CD14-positive monocyte (primary cell): ENCODE data around the gene ILK. TPM values are rescaled to one million over a fixed set of nuclear protein-coding genes. Genes with fewer than 3 reads are reported as not detected.

Experiments
- DNase-seq, 3 donors: peaks; one replicate each; pipeline ENCODE4 v3.0.0-alpha.2; 2011 to 2022
- H2AFZ ChIP-seq: 2 replicates; pipeline ENCODE4 v1.6.0; 2012; ENCODE audit warnings: mild to moderate bottlenecking, low read depth, low read length, inconsistent platforms; ENCODE audit not compliant: insufficient read depth, poor library complexity, severe bottlenecking
- H3K27ac ChIP-seq, 2 donors: 1 replicate in 1 of 2; 2 replicates in 1 of 2; pipeline ENCODE4 v1.5.1; 2012 to 2013; ENCODE audit warnings: low read length in 2 of 2, control low read depth in 1 of 2, inconsistent platforms in 1 of 2, low read depth in 1 of 2, mild to moderate bottlenecking in 1 of 2
- H3K27me3 ChIP-seq, 2 donors: one replicate each; pipeline versions ENCODE4 v1.6.0 to v1.6.1; 2011 to 2013; ENCODE audit warnings: low read length in 2 of 2; ENCODE audit not compliant: control insufficient read depth in 2 of 2, insufficient read depth in 2 of 2
- H3K36me3 ChIP-seq, 2 donors: replicated peaks in 1 of 2; 1 replicate in 1 of 2; 2 replicates in 1 of 2; pipeline versions ENCODE4 v1.5.1 to v1.6.1; 2012 to 2013; ENCODE audit warnings: low read length in 2 of 2, control low read depth in 1 of 2, inconsistent platforms in 1 of 2, mild to moderate bottlenecking in 1 of 2; ENCODE audit not compliant: insufficient read depth in 2 of 2, control insufficient read depth in 1 of 2
- H3K4me1 ChIP-seq, 2 donors: 1 replicate in 1 of 2; 2 replicates in 1 of 2; pipeline versions ENCODE4 v1.5.1 to v1.6.1; 2012 to 2013; ENCODE audit warnings: low read length in 2 of 2, control low read depth in 1 of 2, inconsistent platforms in 1 of 2, mild to moderate bottlenecking in 1 of 2, moderate library complexity in 1 of 2; ENCODE audit not compliant: insufficient read depth in 2 of 2, control insufficient read depth in 1 of 2
- H3K4me2 ChIP-seq: replicated peaks from 2 replicates; pipeline ENCODE3; 2012; ENCODE audit warnings: low read length, moderate library complexity, mild to moderate bottlenecking; ENCODE audit not compliant: poor library complexity, severe bottlenecking; ENCODE audit errors: extremely low read depth
- H3K4me3 ChIP-seq, 3 experiments: fragments of 200-600 bp in 1 of 3; sonication (generic) in 1 of 3; replicated peaks in 1 of 3; 1 replicate in 2 of 3; 2 replicates in 1 of 3; pipeline ENCODE4 v1.5.1; 2011 to 2013; ENCODE audit warnings: low read length in 3 of 3, mild to moderate bottlenecking in 3 of 3, control low read depth in 2 of 3, low read depth in 2 of 3, inconsistent platforms in 1 of 3, moderate library complexity in 1 of 3
- H3K79me2 ChIP-seq: 2 replicates; pipeline ENCODE4 v1.6.0; 2012; ENCODE audit warnings: mild to moderate bottlenecking, control low read depth, inconsistent platforms, low read length, moderate library complexity; ENCODE audit not compliant: insufficient read depth
- H3K9ac ChIP-seq: 2 replicates; pipeline ENCODE4 v1.6.0; 2017; ENCODE audit warnings: low read length, mild to moderate bottlenecking; ENCODE audit not compliant: insufficient read depth, poor library complexity, severe bottlenecking
- H3K9me3 ChIP-seq, 2 donors: replicated peaks in 1 of 2; 1 replicate in 1 of 2; 2 replicates in 1 of 2; pipeline versions ENCODE4 v1.5.1 to v1.6.1; 2012 to 2013; ENCODE audit warnings: low read length in 2 of 2, control low read depth in 1 of 2; ENCODE audit not compliant: control insufficient read depth in 1 of 2, insufficient read depth in 1 of 2
- H4K20me1 ChIP-seq: 2 replicates; pipeline ENCODE4 v1.6.0; 2012; ENCODE audit warnings: mild to moderate bottlenecking, low read length, control low read depth, moderate library complexity; ENCODE audit not compliant: insufficient read depth
- H3K27ac Mint-ChIP-seq, 7 donors: one replicate each; pipeline ENCODE4 v1.8.0; 2020; ENCODE audit warnings: mild to moderate bottlenecking in 7 of 7, mixed read lengths in 7 of 7, moderate library complexity in 6 of 7, inconsistent platforms in 2 of 7
- H3K27me3 Mint-ChIP-seq, 3 donors: one replicate each; pipeline ENCODE4 v1.8.0; 2021 to 2022; ENCODE audit warnings: low read depth in 3 of 3, mild to moderate bottlenecking in 3 of 3, mixed read lengths in 3 of 3, moderate library complexity in 3 of 3, inconsistent platforms in 1 of 3
- H3K36me3 Mint-ChIP-seq, 2 donors: one replicate each; pipeline ENCODE4 v1.8.0; 2020; ENCODE audit warnings: mixed read lengths in 2 of 2, inconsistent platforms in 1 of 2, mild to moderate bottlenecking in 1 of 2
- H3K4me1 Mint-ChIP-seq: one replicate; pipeline ENCODE4 v1.8.0; 2020; ENCODE audit warnings: mild to moderate bottlenecking, mixed read lengths
- H3K4me3 Mint-ChIP-seq, 2 donors: one replicate each; pipeline ENCODE4 v1.8.0; 2020; ENCODE audit warnings: mild to moderate bottlenecking in 2 of 2, mixed read lengths in 2 of 2, moderate library complexity in 1 of 2
- H3K9me3 Mint-ChIP-seq, 7 donors: one replicate each; pipeline ENCODE4 v1.8.0; 2020 to 2022; ENCODE audit warnings: mixed read lengths in 7 of 7, mild to moderate bottlenecking in 6 of 7, moderate library complexity in 6 of 7, inconsistent platforms in 2 of 7
- WGBS: methylation state at CpG from one replicate; pipeline ENCODE4 v1.1.5; 2013; ENCODE audit warnings: missing lambda C conversion rate; ENCODE audit not compliant: insufficient coverage; 5-methylcytosine and 5-hydroxymethylcytosine counted together
- intact Hi-C, 2 donors: fragments of 100-400 bp; cut with micrococcal nuclease; formaldehyde crosslinking; loops; one replicate each; pipeline versions ENCODE4 v1.15.0 to v1.15.1; 2023
- polyA plus RNA-seq, 3 donors: library from polyadenylated mRNA; depleted of rRNA in 1 of 3; unstranded in 2 of 3; stranded (reverse) in 1 of 3; fragments of 300-500 nt in 2 of 3; fragments of >200 nt in 1 of 3; fragmentation: Illumina TruSeq in 2 of 3; gene quantifications; 1 replicate in 2 of 3; 2 replicates in 1 of 3; pipeline ENCODE4 v1.2.3, GENCODE V29; 2012 to 2021
- TF ChIP-seq, protein P1 (sequence below): fragments of 200-600 bp; IDR thresholded peaks from one replicate; pipeline ENCODE4 v1.8.0; 2022; ENCODE audit warnings: antibody characterized with exemption, mild to moderate bottlenecking

ILK gene
- polyA plus RNA-seq, 3 donors = 165 to 271 (median 250) TPM

GRCh38 chr11:6594142-6594768 is 9.3 kb upstream of the ILK start:
- Mint-ChIP-seq H3K9me3 (no peaks in the 10 kb centered on the region), H3K4me1 (no peaks in the 10 kb centered on the region), H3K4me3 (no peak overlapping the region), H3K36me3 (peaks cover 73 to 86% of the 10 kb centered on the region in 2 donors), H3K27me3 (peaks cover 0 to 2% (median 2%) of the 10 kb centered on the region in 3 donors), H3K27ac (peak overlapping the region in 2 of 7 donors; percentile 59 to 62)
- intact Hi-C loops = no loop called here
- WGBS = 76% methylated on average over 3 of the region's 3 CpGs
- Histone ChIP-seq H3K4me3 (no peak overlapping the region), H3K79me2 (peaks cover 12% of the 10 kb centered on the region), H3K27ac (no peak overlapping the region), H3K27me3 (no peaks in the 10 kb centered on the region), H3K4me1 (no peaks in the 10 kb centered on the region), H3K4me2 (no peak overlapping the region), H3K9me3 (no peaks in the 10 kb centered on the region), H4K20me1 (peaks cover 9% of the 10 kb centered on the region), H3K36me3 (peaks cover 62 to 89% of the 10 kb centered on the region in 2 donors), H3K9ac (no peak overlapping the region), H2AFZ (no peak overlapping the region)
- DNase-seq = no peak
- TF ChIP-seq, protein P1, sequence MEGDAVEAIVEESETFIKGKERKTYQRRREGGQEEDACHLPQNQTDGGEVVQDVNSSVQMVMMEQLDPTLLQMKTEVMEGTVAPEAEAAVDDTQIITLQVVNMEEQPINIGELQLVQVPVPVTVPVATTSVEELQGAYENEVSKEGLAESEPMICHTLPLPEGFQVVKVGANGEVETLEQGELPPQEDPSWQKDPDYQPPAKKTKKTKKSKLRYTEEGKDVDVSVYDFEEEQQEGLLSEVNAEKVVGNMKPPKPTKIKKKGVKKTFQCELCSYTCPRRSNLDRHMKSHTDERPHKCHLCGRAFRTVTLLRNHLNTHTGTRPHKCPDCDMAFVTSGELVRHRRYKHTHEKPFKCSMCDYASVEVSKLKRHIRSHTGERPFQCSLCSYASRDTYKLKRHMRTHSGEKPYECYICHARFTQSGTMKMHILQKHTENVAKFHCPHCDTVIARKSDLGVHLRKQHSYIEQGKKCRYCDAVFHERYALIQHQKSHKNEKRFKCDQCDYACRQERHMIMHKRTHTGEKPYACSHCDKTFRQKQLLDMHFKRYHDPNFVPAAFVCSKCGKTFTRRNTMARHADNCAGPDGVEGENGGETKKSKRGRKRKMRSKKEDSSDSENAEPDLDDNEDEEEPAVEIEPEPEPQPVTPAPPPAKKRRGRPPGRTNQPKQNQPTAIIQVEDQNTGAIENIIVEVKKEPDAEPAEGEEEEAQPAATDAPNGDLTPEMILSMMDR = no peak

DNA sequence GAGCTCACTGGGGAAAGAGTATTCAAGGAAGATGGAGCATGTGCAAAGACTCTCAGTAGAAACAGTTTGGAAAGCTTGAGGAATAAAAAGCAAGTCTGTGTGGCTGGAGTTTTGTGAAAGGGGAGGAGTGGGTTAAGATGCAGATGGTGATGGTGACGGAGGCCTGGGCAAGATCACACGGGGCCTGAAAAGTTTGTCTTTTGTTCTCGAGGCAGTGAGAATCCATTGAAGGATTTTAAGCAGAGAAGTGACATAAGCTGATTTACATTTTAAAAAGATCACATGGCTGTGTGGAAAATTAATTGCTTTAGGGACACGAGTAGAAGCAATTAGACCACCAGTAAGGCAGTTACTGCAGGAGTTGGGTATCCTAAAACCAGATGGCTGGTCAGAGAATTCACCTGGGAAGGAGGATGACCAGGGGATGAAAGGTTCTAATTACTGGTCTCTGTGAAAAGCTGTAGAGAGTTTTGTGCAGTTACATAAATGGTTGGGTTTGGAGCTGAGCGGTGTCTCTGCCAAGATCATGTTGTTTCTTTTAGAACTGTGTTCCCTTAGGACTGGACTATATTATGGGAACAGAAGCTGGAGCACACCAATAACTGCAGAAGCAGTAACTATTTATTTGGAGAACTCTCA is 7.2 kb upstream of the ILK start:
- Histone ChIP-seq H3K27me3 (no peaks in the 10 kb centered on the region), H3K27ac (no peak overlapping the region), H2AFZ (no peak overlapping the region), H3K9ac (no peak overlapping the region), H3K4me2 (no peak overlapping the region), H3K36me3 (peaks cover 82 to 99% of the 10 kb centered on the region in 2 donors), H4K20me1 (peaks cover 29% of the 10 kb centered on the region), H3K9me3 (no peaks in the 10 kb centered on the region), H3K4me3 (no peak overlapping the region), H3K4me1 (peaks cover 0 to under 1% of the 10 kb centered on the region in 2 donors), H3K79me2 (peaks cover 31% of the 10 kb centered on the region)
- intact Hi-C loops = no loop called here
- 98% methylated on average over 5 of the region's 5 CpGs for whole genome bisulfite sequencing
- Mint-ChIP-seq H3K27me3 (peaks cover 0 to 2% (median 2%) of the 10 kb centered on the region in 3 donors), H3K4me3 (no peak overlapping the region), H3K36me3 (peaks cover 80 to 92% of the 10 kb centered on the region in 2 donors), H3K4me1 (peaks cover 2% of the 10 kb centered on the region), H3K9me3 (no peaks in the 10 kb centered on the region), H3K27ac (no peak overlapping the region)
- TF ChIP-seq, protein P1 = no peak
- no peak for DNase-seq
